Activated CD4-positive, alpha-beta T cell treated with anti-CD3 and anti-CD28 coated beads for 4 hours (primary cell): Measurements from ENCODE around the gene MFSD12.
"Not testable (repeated sequence)": the region's sequence is repeated elsewhere in the genome, so short reads cannot be mapped to it uniquely, and the experiment has no call there.

Source experiments
- DNase-seq, 2 donors: peaks; one replicate each; pipeline ENCODE4 v3.0.0-alpha.2; 2020

The MFSD12 gene

DNA sequence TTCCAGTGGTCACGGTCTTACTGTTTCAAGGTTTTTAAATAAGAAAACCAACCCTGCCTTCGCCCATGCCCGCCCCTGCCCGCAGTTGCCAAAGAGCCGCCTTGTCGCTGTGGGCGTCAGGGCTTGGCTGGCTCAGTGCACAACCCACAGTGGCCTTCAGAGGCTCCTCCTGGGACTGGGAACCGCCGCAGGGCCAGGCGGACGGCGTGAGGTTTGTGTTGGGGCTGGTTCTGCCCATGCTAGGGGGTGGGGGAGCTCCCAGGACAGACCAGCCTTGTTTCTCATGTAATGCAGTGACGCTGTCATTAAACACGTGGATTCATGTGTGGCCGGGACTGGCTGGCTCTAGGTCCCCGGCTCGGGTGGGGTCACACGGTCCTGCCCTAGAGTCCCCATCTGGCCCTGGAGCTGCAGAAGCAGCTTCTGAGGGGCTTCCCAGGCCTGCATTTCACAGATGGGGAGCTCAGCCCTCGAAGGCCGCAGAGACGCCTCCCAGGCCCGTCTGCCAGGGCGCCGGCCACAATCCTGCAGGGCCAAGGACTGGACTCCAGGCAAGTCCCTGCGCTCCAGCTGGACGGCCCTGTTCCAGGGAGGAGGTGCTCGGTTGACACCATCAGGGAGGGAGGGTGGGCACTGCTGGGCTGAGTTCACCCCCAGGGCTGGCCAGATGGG lies 20.8 kb downstream of the MFSD12 start:
- no peak for DNase-seq

DNA sequence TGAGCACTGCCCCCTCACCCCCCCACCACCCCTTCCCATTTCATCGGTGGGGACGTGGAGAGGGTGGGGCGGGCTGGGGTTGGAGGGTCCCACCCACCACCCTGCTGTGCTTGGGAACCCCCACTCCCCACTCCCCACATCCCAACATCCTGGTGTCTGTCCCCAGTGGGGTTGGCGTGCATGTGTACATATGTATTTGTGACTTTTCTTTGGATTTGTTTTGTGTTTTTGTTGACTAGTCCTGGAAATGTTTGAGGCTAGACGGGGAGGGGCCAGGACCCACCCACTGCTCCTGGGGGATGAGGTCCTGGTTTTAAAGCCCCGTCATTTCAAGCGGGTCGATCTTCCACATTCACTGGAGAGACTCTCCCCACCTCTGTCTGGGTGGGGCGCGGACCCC lies 21.4 kb downstream of the MFSD12 start:
- no peak for DNase-seq

GRCh38 chr19:3535563-3535965 lies 21.8 kb downstream of the MFSD12 start:
- DNase-seq, result no peak

DNA sequence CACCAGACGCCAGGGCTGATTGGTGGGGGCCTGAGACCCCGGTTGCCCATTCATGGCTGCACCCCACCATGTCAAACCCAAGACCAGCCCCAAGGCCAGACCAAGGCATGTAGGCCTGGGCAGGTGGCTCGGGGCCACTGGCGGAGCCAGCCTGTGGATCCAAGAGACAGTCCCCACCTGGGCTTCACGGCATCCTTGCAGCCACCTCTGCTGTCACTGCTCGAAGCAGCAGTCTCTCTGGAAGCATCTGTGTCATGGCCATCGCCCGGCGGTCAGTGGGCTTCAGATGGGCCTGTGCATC lies 22.2 kb downstream of the MFSD12 start:
- DNase-seq, result no peak

GRCh38 chr19:3534375-3535234 lies 22.8 kb downstream of the MFSD12 start:
- DNase-seq, result no peak

GRCh38 chr19:3533563-3534216 lies 23.7 kb downstream of the MFSD12 start:
- no peak for DNase-seq

DNA sequence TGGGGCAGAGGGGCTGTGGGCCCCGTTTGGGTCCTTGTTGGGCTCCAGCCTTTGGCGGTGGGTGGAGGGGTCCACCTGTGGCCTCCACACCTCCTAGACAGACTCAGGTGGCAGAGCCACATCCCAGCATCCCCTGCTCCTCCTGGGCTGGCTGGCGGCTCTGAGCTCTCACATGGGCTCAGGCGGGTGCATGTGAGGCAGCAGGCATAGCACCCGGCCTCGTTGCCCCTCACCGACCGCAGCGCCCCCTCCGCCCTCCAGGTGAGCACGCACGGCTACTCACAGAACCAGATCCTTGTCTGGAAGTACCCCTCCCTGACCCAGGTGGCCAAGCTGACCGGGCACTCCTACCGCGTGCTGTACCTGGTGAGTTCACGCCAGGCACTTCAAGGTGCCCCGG lies 24.4 kb downstream of the MFSD12 start:
- DNase-seq, result no peak

GRCh38 chr19:3532154-3532786 lies 25.1 kb downstream of the MFSD12 start:
- no peak for DNase-seq

GRCh38 chr19:3531716-3532115 lies 25.7 kb downstream of the MFSD12 start:
- no peak for DNase-seq

DNA sequence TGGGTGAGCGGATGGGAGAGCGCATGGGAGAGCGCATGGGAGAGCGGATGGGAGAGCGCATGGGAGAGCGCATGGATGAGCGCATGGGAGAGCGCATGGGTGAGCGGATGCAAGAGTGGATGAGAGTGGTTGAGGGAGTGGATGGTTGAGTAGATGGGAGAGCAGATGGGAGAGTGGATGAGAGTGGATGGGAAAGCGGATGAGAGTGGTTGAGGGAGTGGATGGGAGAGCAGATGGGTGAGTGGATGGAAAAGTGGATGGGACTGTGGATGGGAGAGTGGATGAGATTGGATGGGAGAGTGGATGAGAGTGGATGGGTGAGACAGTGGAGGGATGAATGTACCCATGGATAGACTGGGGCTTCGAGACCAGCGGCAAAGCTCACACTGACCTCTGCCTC lies 27.0 kb downstream of the MFSD12 start:
- DNase-seq, result no peak

GRCh38 chr19:3529299-3529698 lies 28.1 kb downstream of the MFSD12 start:
- not testable (repeated sequence) for DNase-seq

DNA sequence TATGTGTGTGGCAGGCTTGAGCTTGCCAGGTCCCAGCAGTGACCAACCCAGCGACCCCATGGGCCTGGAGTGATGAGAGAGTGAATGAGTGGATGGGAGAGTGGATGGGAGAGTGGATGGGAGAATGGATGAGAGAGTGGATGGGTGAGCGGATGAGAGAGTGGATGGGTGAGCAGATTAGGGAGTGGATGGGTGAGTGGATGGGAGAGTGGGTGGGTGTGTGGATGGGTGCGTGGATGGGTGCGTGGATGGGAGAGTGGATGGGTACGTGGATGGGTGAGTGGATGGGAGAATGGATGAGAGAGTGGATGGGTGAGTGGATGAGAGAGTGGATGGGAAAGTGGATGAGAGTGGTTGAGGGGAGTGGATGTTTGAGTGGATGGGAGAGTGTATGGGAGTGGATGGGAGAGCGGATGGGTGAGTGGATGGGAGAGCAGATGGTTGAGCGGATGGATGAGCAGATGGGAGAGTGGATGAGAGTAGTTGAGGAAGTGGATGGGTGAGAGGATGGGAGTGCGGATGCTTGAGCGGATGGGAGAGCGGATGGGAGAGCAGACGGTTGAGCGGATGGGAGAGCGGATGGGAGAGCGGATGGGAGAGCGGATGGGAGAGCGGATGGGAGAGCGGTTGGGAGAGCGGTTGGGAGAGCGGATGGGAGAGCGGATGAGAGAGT lies 28.7 kb downstream of the MFSD12 start:
- DNase-seq, result no peak

DNA sequence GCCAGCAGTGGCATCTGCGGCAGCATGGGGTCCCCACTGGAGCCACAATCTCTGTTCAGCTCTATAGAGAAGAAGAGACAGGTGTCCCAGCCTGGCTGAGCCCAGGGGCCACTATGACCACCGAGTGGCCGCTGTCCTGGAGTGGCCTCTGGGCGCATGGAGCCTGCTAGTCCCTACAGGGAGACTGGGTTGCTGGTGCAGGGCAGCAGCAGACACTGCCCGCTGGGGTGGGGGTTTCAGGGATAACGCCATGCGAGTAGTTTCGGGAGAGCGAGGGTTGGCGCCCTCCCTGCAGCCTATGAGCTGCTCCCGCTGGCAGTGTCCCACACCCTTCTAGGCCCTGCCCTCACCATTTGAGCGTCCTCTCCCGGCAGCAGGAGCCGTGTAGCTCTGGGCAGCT lies 29.3 kb downstream of the MFSD12 start:
- DNase-seq, result no peak

DNA sequence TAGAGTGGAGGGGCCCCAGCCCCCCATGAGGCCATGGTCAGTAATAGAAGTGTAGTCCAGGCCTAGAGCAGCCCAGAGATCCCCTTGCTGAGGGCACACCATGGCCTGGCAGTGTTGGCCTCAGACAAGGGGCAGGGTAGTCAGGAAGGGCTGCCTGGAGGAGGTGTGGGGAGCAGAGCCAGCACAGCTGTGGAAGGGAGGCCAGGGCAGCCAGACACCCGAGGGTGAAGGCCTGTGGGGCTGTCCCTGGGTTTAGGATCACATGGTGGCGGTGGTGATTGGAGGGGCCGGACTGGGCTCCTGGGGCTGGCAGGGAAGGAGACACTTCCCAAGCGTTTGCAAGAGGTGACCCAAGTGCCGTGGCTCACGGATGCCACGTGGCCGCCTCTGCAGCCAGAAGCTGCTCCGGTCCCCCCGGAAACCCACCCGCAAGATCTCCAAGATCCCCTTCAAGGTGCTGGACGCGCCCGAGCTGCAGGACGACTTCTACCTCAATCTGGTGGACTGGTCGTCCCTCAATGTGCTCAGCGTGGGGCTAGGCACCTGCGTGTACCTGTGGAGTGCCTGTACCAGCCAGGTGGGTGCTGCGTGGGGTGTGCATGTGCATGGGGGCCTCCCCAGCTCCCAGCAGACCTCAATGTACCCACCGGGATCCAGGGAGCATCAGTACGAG lies 30.0 kb downstream of the MFSD12 start:
- no peak for DNase-seq

GRCh38 chr19:3526507-3527237 lies 30.7 kb downstream of the MFSD12 start:
- DNase-seq, result no peak

DNA sequence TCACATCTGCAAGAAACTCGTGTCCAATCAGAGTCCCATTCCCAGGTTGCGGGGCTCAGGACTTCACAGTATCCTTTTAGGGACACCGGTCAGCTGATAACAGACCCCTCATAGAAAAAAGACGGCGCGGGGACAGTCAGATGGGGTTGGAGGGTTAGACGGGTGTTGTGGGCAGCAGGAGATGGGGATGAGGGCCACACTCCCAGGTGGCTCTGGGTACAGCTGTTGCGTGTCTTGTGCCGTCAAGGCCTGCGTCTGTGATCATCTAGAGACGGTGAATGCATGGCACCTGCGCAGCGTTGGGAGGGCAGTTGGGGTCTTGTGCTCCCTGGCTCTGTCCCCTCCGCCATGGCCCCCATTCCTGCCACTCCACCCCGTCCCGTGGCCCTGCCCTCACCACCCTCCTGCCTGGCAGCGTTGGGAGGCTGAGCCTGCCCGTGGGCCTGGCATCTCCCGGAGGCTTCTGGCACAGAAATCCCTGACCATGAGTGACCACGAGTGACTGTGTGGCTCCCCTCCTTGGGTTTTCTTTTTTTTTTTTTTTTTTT lies 32.4 kb downstream of the MFSD12 start:
- no peak for DNase-seq

GRCh38 chr19:3524078-3524842 lies 33.1 kb downstream of the MFSD12 start:
- DNase-seq, result no peak

DNA sequence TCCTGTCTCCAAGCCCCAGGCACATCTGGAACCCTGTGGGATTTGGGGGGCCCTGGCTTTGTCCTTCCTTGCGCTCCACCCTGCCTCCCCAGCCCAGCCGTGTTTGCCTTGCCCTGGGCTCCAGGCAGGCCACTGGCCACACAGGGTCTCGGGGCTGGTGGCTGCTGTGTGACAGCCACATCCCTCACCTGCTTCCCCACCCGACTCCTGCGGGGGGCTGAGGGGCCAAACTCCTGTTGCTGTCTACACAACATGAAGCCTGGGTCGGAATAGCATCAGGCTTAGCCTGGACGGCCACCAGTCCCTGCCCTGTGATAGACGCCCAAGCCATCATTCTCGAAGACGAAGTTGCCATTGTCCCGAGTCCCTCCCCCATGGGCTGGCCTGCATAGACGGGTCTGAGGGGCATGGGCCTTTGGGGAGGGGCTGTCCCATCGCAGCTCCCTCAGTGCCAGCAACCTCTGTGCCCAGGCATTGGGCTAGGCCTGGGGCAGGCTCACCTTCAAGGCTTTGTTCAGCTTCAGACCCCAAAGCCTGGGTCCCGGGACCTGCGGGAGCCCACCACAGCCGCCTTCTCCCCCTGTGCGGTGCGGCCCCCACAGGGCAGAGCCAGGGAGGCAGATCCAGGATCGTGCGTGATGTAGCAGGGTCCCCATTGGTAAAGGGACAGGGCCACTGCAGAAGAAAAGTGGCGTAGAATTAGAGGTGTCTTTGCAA lies 33.9 kb downstream of the MFSD12 start:
- DNase-seq, result no peak

- no peak for DNase-seq
Observed at GRCh38 chr19:3522421-3523360, 34.7 kb downstream of the MFSD12 start.
